Activated effector memory CD4-positive, alpha-beta T cell treated with Interleukin-2 at 50 U/mL for 16 hours (primary cell): ENCODE data around the gene MRPL57.
"Not testable (repeated sequence)": the region's sequence is repeated elsewhere in the genome, so short reads cannot be mapped to it uniquely, and the experiment has no call there.

Experiments
- DNase-seq: peaks from one replicate; pipeline ENCODE4 v3.0.0-alpha.2; 2020

The MRPL57 gene

DNA sequence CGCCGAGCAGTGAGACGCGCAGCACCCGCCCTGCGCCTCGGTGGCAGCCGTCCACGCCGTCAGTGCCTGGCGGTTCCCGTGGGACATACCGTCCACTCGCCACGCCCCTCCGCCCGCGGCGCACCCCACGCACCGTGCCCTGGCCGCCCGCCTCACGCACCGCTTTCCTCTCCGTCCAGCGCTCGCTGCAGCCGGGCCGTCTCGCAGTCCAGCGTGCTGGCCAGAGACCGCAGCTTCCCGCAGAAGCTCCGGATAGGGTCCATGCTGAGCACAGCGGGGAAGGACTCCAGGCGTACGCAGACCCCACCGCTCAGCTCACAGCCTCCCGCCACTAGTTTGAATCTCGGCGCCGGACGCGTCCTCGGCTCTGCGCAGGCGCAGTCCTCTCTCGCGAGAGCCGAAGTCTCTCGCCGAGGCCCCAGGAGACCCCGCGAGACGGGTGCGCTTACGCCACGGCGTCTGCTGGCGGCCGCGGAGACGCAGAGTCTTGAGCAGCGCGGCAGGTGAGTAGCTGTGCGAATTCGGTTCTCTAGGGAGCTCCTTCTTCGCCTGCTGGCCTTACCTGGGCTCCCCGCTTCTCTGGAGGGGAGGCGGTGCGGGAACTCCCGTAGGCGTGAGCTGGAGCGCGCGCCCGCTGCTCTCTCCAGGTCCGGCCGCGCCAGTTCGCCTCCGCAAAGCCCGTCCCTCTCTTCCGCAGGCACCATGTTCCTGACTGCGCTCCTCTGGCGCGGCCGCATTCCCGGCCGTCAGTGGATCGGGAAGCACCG is at the start of gene MRPL57, which contains the start of gene SKA3:
Gene MRPL57 (plus strand): TSS at position 444 of the 767 bp plus-strand sequence. CDS start 259 bp downstream, at position 703.
Gene SKA3 (minus strand): TSS at position 338 of the 767 bp plus-strand sequence. CDS start 75 bp downstream, at position 263.
- DNase-seq, result peak; percentile 91

- no peak for DNase-seq
These were observed 46.3 kb upstream of the MRPL57 start for GRCh38 chr13:21130116-21130515.

GRCh38 chr13:21133077-21133476 is 43.4 kb upstream of the MRPL57 start:
- no peak for DNase-seq

DNA sequence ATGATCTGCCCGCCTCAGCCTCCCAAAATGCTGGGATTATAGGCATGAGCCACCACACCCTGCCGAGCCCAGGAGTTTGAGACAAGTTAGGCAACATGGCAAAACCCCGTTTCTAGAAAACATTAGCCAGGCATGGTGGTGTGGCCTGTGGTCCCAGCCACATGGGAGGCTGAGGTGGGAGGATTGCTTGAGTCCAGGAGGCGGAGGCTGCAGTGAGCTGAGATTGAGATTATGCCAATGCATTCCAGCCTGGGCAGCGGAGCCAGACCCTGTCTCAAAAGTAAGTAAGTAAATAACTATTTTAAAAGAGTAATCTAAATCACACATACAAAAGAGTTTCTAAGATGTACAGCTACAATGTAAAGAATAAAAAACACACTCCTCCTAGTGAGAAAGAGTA is 42.0 kb upstream of the MRPL57 start:
- DNase-seq, result no peak

DNA sequence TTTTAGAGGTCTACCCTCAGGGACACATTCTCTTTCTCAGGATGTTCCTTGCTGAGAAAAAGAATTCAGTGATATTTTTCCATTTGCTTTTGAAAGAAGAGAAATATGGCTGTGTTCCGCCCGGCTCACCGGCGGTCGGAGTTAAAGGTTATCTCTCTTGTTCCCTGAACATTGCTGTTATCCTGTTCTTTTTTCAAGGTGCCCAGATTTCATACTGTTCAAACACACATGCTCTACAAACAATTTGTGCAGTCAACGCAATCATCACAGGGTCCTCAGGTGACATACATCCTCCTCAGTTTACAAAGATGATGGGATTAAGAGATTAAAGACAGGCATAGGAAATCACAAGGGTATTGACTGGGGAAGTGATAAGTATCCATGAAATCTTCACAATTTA is 40.6 kb upstream of the MRPL57 start:
- not testable (repeated sequence) for DNase-seq

DNA sequence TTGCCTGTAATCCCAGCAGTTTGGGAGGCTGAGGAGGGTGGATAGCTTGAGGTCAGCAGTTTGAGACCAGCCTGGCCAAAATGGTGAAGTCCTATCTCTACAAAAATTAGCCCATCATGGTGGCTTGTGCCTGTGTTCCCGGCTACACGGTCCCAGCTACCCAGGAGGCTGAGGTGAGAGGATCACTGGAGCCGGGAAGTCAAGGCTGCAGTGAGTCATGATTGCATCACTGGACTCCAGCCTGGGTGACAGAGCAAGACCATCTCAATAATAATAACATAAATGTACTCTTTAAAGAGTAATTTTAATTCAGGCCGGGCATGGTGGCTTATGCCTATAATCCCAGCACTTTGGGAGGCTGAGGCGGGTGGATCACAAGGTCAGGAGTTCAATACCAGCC is 38.8 kb upstream of the MRPL57 start:
- no peak for DNase-seq

- DNase-seq, result no peak
These were observed 37.9 kb upstream of the MRPL57 start for GRCh38 chr13:21138561-21138960.

DNA sequence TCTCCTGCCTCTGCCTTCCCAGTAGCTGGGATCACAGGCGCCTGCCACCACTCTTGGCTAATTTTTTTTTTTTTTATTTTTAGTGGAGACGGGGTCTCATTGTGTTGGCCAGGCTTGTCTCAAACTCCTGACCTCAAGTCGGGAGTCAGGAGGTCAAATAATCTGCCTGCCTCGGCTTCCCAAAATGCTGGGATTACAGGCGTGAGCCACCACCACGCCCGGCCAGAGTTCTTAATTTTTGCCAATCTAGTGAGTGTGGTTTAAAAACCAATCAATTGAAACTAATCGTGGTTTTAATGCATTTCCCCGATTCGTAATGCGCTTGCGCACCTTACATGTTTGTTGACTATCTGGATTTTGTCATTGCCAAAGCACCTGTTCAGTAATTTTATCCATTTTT is 37.1 kb upstream of the MRPL57 start:
- no peak for DNase-seq

GRCh38 chr13:21142766-21143165 is 33.7 kb upstream of the MRPL57 start:
- DNase-seq, result no peak

DNA sequence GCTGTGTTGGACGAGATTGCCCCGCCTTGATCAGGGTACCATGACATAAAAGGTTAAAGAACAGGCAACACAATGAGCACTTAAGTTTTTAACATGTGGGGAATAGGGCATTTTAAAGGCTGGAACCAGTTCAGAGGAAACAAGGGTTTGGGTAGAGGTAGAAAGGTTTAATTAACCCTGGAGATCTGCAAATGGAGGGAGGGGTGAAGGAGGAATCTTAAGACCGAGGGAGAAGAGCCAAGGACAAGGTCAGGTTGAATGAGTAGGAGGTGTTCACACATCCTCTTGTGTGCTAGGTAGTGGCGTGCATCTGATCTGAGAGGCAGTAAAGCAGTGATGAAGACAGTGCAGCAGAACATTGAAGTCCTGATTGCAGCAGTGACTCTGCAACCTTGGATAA is 28.6 kb upstream of the MRPL57 start:
- no peak for DNase-seq

DNA sequence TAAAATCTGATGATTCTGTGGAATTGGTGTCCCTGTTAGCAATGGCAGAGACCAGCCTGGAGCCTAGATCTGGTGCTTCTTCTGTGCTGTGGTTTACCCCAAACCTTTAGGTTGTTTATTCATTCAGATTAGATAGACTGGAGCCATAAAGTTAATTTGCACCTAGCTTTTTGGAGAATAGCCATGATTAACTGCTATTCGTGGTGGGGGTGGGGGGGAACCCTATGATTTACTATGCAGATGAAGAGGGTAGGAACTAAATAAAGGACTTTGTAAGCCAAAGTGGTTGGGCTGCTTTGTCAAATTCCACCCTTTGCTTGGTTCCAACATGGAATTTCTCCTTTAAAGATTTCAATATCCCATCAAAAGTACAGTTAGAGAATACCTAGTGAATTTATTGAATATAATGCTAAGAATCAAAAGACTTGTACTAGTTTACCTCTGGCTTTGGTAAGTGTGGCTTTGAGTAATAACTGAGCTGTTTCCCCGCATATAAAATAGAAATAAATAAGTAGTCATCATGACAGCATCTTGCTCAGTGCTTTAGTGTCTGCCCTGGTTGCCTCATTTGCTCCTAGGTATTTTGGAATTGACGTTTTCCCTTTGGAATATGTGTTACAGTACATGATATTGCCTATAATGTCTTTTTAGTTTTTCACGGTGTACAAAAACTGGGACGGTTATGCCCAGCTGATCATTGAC is 27.8 kb upstream of the MRPL57 start:
- DNase-seq, result no peak

DNA sequence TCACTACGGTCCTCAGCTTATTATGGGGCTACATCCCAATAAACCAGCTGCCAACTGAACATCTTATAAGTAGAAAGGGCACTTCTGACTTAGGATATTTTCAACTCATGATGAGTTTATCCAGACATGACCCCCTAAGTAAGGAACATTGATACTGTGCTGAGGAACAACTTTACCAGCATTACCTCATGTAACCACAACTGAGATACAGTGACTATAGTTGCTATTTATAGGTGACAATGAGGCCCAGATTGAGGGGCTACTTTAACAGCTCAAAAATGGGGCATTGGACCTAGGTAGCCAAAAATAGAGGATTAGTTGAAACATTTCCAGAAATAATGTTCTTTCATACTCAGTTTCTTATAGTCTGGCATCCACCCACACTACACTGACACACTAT is 26.9 kb upstream of the MRPL57 start:
- no peak for DNase-seq

DNA sequence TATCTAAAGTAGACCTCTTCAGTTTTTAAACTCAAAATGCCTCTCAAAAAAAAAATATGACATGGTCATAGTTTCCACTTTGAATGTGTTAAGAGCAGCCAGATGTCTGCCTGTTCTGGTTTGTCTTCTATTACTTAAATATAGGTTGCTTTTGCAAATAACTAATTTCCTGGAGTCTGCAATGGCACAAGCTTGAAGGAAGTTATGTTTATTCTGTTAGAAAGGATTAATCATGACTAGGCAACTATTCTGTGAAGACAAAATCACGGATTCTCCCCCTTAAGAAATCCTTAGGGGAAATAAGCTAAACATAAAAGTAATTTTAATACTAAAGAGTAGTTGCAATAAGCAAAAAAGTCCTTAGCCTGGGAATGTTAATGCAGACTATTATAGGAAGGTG is 26.4 kb upstream of the MRPL57 start:
- no peak for DNase-seq

- no peak for DNase-seq
These were observed 24.1 kb upstream of the MRPL57 start for GRCh38 chr13:21152251-21152899.

DNA sequence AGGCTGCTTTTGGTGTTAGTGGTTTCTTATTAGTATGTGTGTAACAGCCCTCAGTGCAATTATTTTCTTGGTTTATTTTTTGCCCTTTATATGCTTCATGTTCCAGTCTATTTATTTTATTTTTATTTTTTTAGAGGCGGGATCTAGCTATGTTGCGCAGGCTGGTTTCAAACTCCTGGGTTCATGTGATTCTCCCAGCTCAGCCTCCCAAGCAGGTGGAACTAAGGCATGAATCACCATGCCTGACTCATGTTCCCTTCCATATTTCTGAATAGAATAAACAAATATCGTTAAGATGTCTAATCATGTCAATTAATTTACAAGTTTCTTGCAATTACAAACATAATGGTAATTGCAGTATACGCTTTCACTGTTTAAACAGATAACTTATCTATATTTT is 11.8 kb upstream of the MRPL57 start:
- no peak for DNase-seq

GRCh38 chr13:21165606-21166005 is 10.9 kb upstream of the MRPL57 start:
- not testable (repeated sequence) for DNase-seq

DNA sequence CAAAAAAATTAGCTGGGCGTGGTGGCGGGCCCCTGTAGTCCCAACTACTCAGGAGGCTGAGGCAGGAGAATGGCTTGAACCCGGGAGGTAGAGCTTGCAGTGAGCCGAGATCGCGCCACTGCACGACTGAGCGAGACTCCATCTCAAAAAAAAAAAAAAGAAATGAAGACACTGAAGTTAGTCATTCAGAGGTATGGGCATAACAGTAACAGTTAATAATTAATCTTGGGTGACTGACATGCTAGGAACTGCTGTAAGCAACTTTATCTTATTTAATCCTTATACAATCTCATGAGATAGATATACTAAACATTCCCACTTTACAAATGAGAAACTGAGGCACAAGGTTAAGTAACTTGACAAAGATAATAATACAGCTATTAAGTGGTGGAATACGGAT is 5.0 kb upstream of the MRPL57 start:
- DNase-seq, result no peak

DNA sequence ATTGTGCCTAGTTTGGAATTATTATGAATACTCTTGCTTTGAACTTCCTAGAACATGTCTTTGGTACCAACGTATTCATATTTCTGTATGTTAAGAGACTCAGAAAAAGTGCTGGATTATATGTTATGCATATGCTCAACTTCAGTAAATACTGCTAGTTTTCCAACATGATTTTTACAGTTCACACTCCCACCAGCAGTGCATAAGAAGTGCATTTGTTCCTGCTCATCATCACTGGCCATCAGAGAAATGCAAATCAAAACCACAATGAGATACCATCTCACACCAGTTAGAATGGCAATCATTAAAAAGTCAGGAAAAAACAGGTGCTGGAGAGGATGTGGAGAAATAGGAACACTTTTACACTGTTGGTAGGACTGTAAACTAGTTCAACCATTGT is 2.7 kb upstream of the MRPL57 start:
- DNase-seq, result not testable (repeated sequence)

DNA sequence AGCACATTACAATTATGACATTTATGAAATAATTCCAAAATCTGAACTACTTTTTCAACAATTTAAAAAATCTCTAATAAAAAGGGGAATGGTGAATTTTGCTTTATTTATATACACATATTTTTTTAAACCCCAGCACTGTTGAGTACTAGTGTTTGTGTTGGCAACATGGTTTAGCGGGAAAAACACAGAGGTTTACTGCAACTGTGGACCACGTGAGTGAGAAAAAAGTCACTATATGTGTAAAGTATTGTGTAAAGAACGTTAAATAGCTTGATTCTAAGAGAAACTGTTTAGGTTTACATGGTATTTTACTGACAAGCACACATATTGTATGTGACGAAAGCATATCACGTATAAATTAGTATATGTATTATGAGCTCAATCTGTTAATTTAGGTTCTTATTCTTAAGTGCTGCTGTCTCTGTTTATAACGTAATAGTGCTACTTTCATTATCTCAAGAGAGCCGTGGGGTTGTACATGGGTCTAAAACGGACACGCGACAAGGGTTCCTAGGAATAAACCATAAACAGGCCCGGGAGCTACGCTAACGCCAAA is 723 bp upstream of the MRPL57 start:
- no peak for DNase-seq

DNA sequence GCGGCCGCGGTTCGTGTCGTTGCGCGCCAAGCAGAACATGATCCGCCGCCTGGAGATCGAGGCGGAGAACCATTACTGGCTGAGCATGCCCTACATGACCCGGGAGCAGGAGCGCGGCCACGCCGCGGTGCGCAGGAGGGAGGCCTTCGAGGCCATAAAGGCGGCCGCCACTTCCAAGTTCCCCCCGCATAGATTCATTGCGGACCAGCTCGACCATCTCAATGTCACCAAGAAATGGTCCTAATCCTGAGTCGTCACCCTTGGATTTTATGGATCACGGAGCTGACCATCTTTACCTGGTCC is 475 bp downstream of the MRPL57 start:
- DNase-seq, result no peak

GRCh38 chr13:21181671-21182070 is 5.2 kb downstream of the MRPL57 start:
- DNase-seq, result no peak

GRCh38 chr13:21186410-21186809 is 10.0 kb downstream of the MRPL57 start:
- DNase-seq, result not testable (repeated sequence)

DNA sequence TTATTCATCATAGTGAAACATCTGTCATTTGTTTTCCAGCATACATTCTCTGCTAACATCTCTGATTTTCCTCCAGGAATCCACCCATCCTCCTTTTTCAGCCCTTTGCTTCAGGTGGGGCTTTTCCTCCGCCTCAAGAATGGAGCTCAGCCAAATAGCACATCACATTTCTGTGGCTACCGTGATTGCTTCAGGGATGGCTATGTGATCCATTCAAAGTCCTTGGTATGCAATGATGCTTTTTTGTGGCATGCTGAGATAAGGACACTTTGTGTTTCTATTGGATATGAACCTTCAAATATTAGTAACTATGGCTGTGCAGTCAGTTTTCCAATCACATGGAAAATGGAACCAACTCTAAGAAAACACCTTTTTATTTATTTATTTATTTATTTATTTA is 18.3 kb downstream of the MRPL57 start:
- not testable (repeated sequence) for DNase-seq
